ENCODE data around the gene CDH4.

CDH4 gene

GRCh38 chr20:61877776-61878477 lies 625.9 kb downstream of the CDH4 start:
- TF ChIP-seq, protein P1, sequence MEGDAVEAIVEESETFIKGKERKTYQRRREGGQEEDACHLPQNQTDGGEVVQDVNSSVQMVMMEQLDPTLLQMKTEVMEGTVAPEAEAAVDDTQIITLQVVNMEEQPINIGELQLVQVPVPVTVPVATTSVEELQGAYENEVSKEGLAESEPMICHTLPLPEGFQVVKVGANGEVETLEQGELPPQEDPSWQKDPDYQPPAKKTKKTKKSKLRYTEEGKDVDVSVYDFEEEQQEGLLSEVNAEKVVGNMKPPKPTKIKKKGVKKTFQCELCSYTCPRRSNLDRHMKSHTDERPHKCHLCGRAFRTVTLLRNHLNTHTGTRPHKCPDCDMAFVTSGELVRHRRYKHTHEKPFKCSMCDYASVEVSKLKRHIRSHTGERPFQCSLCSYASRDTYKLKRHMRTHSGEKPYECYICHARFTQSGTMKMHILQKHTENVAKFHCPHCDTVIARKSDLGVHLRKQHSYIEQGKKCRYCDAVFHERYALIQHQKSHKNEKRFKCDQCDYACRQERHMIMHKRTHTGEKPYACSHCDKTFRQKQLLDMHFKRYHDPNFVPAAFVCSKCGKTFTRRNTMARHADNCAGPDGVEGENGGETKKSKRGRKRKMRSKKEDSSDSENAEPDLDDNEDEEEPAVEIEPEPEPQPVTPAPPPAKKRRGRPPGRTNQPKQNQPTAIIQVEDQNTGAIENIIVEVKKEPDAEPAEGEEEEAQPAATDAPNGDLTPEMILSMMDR (conservative IDR thresholded peaks at IDR 0.05; ENCODE audit: low read depth, low read length) = no peak
- no peak overlapping the region for H3K4me3 ChIP-seq (ENCODE audit: low read length)
- DNase-seq (ENCODE audit: low read depth) = no peak

DNA sequence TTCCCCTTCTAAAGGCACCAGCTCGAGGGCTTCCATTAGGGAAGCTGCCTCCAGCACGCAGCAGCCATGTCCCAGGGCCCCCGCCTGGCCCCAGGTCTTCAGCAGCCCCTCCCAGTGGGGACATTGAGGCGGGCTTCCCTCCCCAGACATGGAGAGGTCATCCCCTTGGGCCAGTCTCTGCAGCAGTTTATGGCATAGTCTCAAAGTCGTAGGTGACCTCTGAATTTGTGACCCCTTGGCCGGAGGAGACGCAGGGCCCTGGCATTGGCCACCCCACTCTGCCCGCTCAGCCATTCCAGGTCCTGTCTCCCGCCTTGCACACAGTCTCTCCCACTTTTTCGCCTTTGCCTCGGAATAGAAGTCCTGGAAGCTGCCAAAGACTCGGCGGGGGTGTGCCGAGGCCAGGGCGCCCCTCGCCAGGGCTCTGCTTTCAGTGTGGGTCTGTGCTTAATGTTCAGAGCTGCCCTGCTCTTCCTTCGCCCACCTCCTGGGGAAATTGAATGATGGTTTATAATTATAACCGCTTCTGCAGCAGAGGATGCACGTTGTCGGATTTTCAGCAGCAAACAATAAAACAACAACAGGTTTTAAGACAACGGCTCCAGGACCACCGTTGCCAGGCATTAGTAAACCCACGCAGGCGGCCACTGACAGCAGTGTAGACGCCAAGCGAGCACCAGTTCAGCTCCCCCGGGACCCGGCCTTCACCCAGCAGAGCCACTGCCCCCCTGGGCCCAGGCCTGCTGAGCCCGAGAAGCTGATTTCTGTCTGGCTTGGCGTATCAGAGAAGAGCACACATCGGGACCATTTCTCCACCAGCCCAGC lies 626.6 kb downstream of the CDH4 start:
- DNase-seq (ENCODE audit: low read depth) = no peak
- TF ChIP-seq, protein P1 (conservative IDR thresholded peaks at IDR 0.05; ENCODE audit: low read depth, low read length) = no peak
- H3K4me3 ChIP-seq (ENCODE audit: low read length) = no peak overlapping the region

- TF ChIP-seq, protein P1 (conservative IDR thresholded peaks at IDR 0.05; ENCODE audit: low read depth, low read length) = no peak
- H3K4me3 ChIP-seq (ENCODE audit: low read length) = no peak overlapping the region
- no peak for DNase-seq (ENCODE audit: low read depth)
Observed at GRCh38 chr20:61879303-61879620, 627.2 kb downstream of the CDH4 start.

DNA sequence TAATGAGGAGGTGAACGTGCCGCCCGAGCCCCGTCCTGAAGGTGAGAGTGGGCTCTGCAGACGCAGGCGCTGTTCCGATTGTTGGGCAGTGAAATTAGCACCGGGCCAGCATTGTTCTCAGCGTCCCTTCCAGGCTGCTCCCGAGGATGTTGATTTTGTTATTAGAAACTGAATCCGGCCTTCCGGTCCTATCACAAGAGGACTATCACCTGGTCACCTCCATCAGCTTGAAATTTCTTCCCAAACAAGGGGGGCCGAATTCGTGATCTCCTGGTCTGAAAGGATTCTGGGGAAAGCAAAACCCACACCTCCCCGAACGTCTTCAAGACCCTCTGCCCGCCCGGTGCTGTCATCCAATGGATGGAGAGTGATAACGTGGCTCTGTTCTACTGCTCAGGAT lies 627.6 kb downstream of the CDH4 start:
- no peak overlapping the region for H3K4me3 ChIP-seq (ENCODE audit: low read length)
- TF ChIP-seq, protein P1 (conservative IDR thresholded peaks at IDR 0.05; ENCODE audit: low read depth, low read length) = no peak
- no peak for DNase-seq (ENCODE audit: low read depth)

- no peak for DNase-seq (ENCODE audit: low read depth)
- no peak overlapping the region for H3K4me3 ChIP-seq (ENCODE audit: low read length)
- TF ChIP-seq, protein P1 (conservative IDR thresholded peaks at IDR 0.05; ENCODE audit: low read depth, low read length) = no peak
Observed at GRCh38 chr20:61880706-61881105, 628.6 kb downstream of the CDH4 start.

DNA sequence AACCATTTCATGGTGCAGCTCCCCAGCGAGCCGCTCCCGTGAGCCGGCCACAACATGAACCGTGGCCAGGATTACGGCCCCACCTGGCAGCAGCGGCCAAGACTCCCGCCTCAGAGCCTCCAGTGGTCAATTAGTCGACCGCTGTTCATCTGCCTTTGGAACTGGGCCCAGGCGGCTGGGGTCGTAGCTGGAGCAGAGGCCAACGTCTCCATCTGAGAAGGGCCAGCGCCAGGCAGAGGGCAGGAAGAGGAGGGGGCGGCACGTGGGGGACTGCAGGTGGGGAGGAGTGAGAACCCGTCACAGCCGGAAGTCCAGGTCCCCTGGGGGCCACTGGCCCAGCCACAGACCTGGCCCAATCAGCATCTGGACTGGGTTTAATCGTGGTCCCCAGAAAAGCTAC lies 629.4 kb downstream of the CDH4 start:
- TF ChIP-seq, protein P1 (conservative IDR thresholded peaks at IDR 0.05; ENCODE audit: low read depth, low read length) = no peak
- no peak for DNase-seq (ENCODE audit: low read depth)
- no peak overlapping the region for H3K4me3 ChIP-seq (ENCODE audit: low read length)

DNA sequence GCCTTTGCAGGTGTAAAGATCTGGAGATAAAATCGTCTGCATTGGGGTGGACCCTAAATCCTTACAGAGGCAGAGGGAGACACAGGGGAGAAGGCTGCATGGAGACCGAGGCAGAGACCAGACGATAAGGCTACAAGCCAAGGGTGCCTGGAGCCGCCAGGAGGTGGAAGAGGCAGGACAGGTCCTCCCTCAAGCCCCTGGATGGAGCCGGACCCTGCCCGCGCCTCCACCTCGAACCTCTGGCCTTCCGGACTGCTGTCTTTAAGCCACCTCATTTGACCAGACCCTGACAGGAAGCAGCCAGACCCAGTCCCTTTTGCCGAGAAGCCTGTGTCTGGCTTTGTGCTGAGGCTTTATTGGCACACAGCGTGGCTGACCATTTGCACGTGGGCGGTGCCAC lies 629.8 kb downstream of the CDH4 start:
- TF ChIP-seq, protein P1 (conservative IDR thresholded peaks at IDR 0.05; ENCODE audit: low read depth, low read length) = no peak
- no peak overlapping the region for H3K4me3 ChIP-seq (ENCODE audit: low read length)
- no peak for DNase-seq (ENCODE audit: low read depth)
